OCI-LY3 (cell line): ENCODE data around the gene PAK1.

Experiments
- EZH2phosphoT487 ChIP-seq: fragments of 200-600 bp; shearing (Covaris generic); IDR thresholded peaks from 2 replicates; pipeline ENCODE4 v1.6.1; 2018; ENCODE audit warnings: antibody characterized with exemption, mixed run types, low read depth
- TF ChIP-seq, protein P1 (sequence below): fragments of 200-600, 300-600 bp; sonication (generic); IDR thresholded peaks from 2 replicates; pipeline ENCODE4 v1.5.1; 2014; ENCODE audit warnings: antibody characterized with exemption, low read length, low read depth

DNA sequence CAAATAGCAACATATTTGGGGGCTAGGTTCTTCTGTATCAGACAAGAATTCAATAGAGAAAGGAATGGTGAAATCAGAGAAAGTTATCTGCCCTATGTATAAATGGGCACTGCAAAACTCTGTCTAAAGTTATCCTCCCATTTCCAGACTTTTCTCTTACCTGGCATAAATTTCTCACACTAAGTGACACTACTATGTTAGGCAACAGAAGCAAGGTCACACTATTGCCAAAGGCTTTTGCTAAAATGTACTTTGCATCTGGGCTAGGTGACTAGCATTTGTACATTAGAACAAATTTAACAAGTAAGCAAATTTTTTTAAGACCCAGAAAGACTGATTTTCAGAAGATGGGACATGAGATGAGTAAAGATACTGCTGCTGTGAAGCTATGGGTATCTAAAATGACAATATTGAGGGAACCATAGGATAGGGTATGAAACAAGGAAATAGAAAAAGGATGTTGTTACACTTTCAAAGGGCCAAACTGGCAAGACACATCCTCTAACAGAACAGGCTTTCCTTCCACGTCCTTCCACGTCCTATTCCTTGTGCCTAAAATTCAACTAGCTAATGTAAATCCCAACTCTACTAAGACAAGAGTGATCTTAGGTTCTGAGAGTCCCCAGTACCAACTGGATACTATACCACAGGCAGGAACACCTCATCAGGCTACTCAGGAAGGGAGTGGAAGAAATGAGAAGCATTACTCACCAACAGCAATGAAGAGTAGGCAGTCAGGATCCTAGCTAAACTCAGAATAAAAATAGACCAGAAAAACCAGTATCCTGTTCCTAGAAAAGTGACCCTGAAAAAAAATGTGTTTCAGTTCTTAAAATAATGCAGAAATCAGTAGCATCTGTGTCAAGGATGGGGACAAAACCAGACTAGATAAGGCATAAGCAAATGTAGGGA lies 195.0 kb downstream of the PAK1 start:
- TF ChIP-seq, protein P1, sequence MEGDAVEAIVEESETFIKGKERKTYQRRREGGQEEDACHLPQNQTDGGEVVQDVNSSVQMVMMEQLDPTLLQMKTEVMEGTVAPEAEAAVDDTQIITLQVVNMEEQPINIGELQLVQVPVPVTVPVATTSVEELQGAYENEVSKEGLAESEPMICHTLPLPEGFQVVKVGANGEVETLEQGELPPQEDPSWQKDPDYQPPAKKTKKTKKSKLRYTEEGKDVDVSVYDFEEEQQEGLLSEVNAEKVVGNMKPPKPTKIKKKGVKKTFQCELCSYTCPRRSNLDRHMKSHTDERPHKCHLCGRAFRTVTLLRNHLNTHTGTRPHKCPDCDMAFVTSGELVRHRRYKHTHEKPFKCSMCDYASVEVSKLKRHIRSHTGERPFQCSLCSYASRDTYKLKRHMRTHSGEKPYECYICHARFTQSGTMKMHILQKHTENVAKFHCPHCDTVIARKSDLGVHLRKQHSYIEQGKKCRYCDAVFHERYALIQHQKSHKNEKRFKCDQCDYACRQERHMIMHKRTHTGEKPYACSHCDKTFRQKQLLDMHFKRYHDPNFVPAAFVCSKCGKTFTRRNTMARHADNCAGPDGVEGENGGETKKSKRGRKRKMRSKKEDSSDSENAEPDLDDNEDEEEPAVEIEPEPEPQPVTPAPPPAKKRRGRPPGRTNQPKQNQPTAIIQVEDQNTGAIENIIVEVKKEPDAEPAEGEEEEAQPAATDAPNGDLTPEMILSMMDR, result no peak
- no peak for TF ChIP-seq EZH2phosphoT487
